Measurements from ENCODE around the gene BMPR1A.
"Not testable (repeated sequence)": the region's sequence is repeated elsewhere in the genome, so short reads cannot be mapped to it uniquely, and the experiment has no call there.

Gene BMPR1A

GRCh38 chr10:86943316-86944030 lies 187.1 kb downstream of the BMPR1A start:
- DNase-seq = no peak

- DNase-seq = no peak
Observed at GRCh38 chr10:86944031-86944419, 187.6 kb downstream of the BMPR1A start.

- no peak for DNase-seq
Observed at GRCh38 chr10:86944471-86944870, 188.1 kb downstream of the BMPR1A start.

GRCh38 chr10:86944907-86945306 lies 188.5 kb downstream of the BMPR1A start:
- no peak for DNase-seq

GRCh38 chr10:86945361-86946212 lies 189.2 kb downstream of the BMPR1A start:
- DNase-seq = peak; percentile 53

- DNase-seq = no peak
Observed at GRCh38 chr10:86946213-86947155, 190.1 kb downstream of the BMPR1A start.

GRCh38 chr10:86947806-86948205 lies 191.4 kb downstream of the BMPR1A start:
- not testable (repeated sequence) for DNase-seq

- DNase-seq = no peak
Observed at GRCh38 chr10:86950349-86950748, 193.9 kb downstream of the BMPR1A start.

- DNase-seq = no peak
Observed at GRCh38 chr10:86951184-86951761, 194.9 kb downstream of the BMPR1A start.

- DNase-seq = no peak
Observed at GRCh38 chr10:86952106-86952505, 195.7 kb downstream of the BMPR1A start.

GRCh38 chr10:86952697-86953096 lies 196.3 kb downstream of the BMPR1A start:
- not testable (repeated sequence) for DNase-seq

GRCh38 chr10:86953747-86954680 lies 197.6 kb downstream of the BMPR1A start:
- DNase-seq = peak; percentile 86

GRCh38 chr10:86954681-86955500 lies 198.5 kb downstream of the BMPR1A start:
- DNase-seq = no peak

GRCh38 chr10:86955501-86956194 lies 199.2 kb downstream of the BMPR1A start:
- no peak for DNase-seq

- DNase-seq = no peak
Observed at GRCh38 chr10:86956195-86956847, 199.9 kb downstream of the BMPR1A start.

- DNase-seq = no peak
Observed at GRCh38 chr10:86956848-86957448, 200.5 kb downstream of the BMPR1A start.

GRCh38 chr10:86957471-86958115 lies 201.2 kb downstream of the BMPR1A start, which contains the start of gene MMRN2:
MMRN2 (minus strand) TSS chr10:86957615; CDS start chr10:86957541, 74 bp downstream.
- DNase-seq = peak; percentile 38

All from left hindlimb (tissue), 1 donor.